Ishikawa (cell line): Measurements from ENCODE around the gene SLX9.

Experiments used
- CEBPB ChIP-seq: IDR thresholded peaks from 2 replicates; pipeline ENCODE4 v1.6.1; 2012
- CREB1 ChIP-seq: IDR thresholded peaks from 2 replicates; pipeline ENCODE4 v1.6.1; 2012; ENCODE audit warnings: low read depth
- EGR1 ChIP-seq: IDR thresholded peaks from 2 replicates; pipeline ENCODE4 v1.6.1; 2012
- EP300 ChIP-seq: IDR thresholded peaks from 2 replicates; pipeline ENCODE4 v1.6.1; 2012; ENCODE audit warnings: borderline replicate concordance
- FOXM1 ChIP-seq: IDR thresholded peaks from 2 replicates; pipeline ENCODE4 v1.6.1; 2012; ENCODE audit warnings: low read depth, borderline replicate concordance
- NFIC ChIP-seq: IDR thresholded peaks from 2 replicates; pipeline ENCODE4 v1.6.1; 2012
- RAD21 ChIP-seq: IDR thresholded peaks from 2 replicates; pipeline ENCODE4 v1.6.1; 2012; ENCODE audit warnings: low read depth
- TAF1 ChIP-seq: IDR thresholded peaks from 2 replicates; pipeline ENCODE4 v1.6.1; 2012; ENCODE audit warnings: low read depth, mild to moderate bottlenecking
- TCF12 ChIP-seq: IDR thresholded peaks from 2 replicates; pipeline ENCODE4 v1.6.1; 2012; ENCODE audit warnings: low read depth
- TEAD4 ChIP-seq: IDR thresholded peaks from 2 replicates; pipeline ENCODE4 v1.6.1; 2012
- YY1 ChIP-seq: IDR thresholded peaks from 2 replicates; pipeline ENCODE4 v1.6.1; 2012; ENCODE audit warnings: low read depth
- ZBTB7A ChIP-seq: IDR thresholded peaks from 2 replicates; pipeline ENCODE4 v1.6.1; 2012; ENCODE audit warnings: low read depth
- TF ChIP-seq, protein P1 (sequence below): IDR thresholded peaks from 2 replicates; pipeline ENCODE4 v1.6.1; 2012; ENCODE audit warnings: low read depth, mild to moderate bottlenecking
- TF ChIP-seq, protein P2 (sequence below): IDR thresholded peaks from 2 replicates; pipeline ENCODE4 v1.6.1; 2012
- TF ChIP-seq, protein P3 (sequence below): IDR thresholded peaks from 2 replicates; pipeline ENCODE4 v1.6.1; 2012

SLX9 gene

DNA sequence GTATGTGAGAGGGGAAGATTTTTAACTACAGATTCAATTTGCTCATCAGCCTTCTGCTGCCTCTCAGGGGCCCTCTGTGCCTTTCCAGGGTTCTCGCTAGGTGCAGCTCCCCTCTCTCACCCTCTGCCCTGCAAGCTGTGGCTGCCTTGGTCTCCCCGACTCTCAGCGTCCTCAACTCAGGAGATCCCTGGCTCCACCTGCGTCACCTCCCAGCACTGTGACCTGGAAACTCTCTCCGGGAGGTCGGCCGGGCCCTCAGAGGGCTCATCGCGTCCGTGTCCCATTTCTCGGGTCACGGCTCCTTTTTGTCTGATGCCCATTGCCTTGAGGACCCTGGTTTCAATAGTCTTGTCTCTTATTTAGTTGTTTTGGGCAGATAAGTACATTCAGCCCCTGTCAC is 71.0 kb downstream of the SLX9 start:
- TF ChIP-seq EGR1 (no peak), CEBPB (no peak), EP300 (no peak), RAD21 (no peak)
- TF ChIP-seq, protein P1, sequence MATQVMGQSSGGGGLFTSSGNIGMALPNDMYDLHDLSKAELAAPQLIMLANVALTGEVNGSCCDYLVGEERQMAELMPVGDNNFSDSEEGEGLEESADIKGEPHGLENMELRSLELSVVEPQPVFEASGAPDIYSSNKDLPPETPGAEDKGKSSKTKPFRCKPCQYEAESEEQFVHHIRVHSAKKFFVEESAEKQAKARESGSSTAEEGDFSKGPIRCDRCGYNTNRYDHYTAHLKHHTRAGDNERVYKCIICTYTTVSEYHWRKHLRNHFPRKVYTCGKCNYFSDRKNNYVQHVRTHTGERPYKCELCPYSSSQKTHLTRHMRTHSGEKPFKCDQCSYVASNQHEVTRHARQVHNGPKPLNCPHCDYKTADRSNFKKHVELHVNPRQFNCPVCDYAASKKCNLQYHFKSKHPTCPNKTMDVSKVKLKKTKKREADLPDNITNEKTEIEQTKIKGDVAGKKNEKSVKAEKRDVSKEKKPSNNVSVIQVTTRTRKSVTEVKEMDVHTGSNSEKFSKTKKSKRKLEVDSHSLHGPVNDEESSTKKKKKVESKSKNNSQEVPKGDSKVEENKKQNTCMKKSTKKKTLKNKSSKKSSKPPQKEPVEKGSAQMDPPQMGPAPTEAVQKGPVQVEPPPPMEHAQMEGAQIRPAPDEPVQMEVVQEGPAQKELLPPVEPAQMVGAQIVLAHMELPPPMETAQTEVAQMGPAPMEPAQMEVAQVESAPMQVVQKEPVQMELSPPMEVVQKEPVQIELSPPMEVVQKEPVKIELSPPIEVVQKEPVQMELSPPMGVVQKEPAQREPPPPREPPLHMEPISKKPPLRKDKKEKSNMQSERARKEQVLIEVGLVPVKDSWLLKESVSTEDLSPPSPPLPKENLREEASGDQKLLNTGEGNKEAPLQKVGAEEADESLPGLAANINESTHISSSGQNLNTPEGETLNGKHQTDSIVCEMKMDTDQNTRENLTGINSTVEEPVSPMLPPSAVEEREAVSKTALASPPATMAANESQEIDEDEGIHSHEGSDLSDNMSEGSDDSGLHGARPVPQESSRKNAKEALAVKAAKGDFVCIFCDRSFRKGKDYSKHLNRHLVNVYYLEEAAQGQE: no peak

DNA sequence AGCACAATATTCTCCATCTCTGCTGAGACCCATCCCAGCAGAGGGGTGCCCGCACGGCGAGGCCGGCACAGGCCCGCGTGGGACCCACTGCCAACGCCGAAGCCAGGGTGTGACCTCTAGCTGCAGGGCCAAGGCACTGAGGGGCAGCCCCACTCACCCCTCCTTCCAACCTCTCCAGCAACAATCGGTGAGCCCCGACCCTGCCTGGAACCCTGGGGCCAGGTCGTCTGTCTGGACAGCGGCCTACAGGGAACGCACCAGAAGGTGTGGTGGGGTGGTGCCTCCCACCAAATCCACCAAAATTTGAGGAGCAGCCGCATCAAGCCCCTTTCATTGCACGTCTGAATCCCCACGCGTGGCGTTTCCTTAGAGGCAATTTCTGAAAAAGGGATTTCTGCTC is 71.6 kb downstream of the SLX9 start:
- no peak for TF ChIP-seq CEBPB
- TF ChIP-seq FOXM1: no peak
- TF ChIP-seq EGR1: no peak
- TF ChIP-seq EP300: no peak
- TF ChIP-seq YY1: no peak
- TF ChIP-seq ZBTB7A: no peak
- TF ChIP-seq, protein P1: no peak
- TF ChIP-seq TAF1: no peak
- no peak for TF ChIP-seq NFIC

DNA sequence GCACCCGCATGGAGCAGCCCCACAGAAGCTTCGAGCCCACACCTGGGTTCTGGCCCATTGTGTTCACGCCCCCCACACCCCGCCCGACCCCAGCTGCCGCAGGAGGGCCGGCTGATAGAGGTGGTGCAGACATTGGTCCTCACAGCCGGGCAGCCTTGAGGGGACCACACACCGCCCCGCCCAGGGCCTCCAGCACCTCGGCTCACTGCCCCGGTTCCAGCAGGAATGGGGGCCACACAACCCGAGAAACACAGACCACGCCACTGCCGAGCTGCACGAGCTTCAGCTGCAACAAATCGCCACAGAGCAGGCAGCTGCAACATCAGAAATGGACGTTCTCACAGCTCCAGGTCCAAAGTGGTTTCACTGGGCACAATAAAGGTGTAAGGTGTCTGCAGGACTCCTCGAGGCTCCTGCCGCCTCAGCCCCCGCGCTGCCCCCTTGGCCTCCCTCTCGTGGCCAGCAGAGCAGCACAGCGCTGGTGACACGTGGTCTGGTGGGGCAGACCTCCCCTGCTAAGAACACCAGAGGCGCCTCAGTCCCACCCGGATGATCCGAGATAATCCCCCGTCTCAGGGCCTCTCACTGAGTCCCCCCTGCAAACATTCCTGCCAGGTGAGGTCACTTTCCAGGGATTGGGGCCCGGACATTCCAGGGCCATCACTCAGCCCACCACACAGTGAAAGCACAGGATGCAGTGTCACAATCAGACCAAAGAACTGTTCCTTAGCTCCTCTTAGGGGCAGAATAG is 72.3 kb downstream of the SLX9 start:
- peak; percentile 50; the same call in 1 of the 2 replicates for TF ChIP-seq YY1
- TF ChIP-seq, protein P1: no peak
- 0 out of 2 replicates have a peak, but pooled peaks have one; percentile 22 for TF ChIP-seq TAF1
- no peak for TF ChIP-seq EGR1
- TF ChIP-seq CEBPB: peak; percentile 75
- peak; percentile 56; the same call in 1 of the 2 replicates for TF ChIP-seq NFIC
- TF ChIP-seq TCF12: peak; percentile 73
- TF ChIP-seq CREB1: no peak
- TF ChIP-seq RAD21: 0 out of 2 replicates have a peak, but pooled peaks have one; percentile 18
- TF ChIP-seq, protein P2, sequence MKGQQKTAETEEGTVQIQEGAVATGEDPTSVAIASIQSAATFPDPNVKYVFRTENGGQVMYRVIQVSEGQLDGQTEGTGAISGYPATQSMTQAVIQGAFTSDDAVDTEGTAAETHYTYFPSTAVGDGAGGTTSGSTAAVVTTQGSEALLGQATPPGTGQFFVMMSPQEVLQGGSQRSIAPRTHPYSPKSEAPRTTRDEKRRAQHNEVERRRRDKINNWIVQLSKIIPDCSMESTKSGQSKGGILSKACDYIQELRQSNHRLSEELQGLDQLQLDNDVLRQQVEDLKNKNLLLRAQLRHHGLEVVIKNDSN: peak; percentile 75
- TF ChIP-seq, protein P3, sequence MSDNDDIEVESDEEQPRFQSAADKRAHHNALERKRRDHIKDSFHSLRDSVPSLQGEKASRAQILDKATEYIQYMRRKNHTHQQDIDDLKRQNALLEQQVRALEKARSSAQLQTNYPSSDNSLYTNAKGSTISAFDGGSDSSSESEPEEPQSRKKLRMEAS: peak; percentile 88
- peak; percentile 99 for TF ChIP-seq TEAD4
- no peak for TF ChIP-seq FOXM1
- peak; percentile 91 for TF ChIP-seq ZBTB7A
- peak; percentile 85 for TF ChIP-seq EP300

DNA sequence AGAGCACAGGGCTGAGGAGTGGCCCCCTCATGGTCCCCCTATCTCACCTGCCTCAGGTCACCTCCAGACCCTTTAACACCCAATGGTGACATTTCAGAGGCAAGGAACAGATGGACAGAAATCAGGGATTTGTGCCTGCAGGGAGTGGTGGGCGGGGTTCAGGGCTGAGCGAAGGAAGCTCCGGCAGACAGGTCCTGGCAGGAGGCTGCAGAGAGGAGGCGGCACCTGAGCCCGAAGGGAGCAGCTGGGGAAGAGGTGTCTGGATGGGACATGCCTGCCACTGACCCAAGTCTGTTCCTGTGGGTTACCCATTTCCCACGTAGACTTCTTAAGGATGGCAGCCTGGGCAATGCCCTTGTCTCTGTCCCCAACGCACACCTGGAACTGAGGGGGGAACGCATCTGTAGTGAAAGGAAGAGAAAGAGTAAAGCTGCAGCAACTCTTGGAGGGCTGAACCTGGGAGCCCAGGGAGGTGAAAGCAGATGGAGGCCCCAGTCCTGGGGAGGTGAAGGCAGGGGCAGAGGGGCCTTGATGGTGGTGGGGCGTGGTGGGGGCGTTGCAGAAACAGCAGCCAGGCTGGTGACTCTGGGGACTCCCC is 72.9 kb downstream of the SLX9 start:
- peak; percentile 4; the same call in 1 of the 2 replicates for TF ChIP-seq YY1
- no peak for TF ChIP-seq CREB1

DNA sequence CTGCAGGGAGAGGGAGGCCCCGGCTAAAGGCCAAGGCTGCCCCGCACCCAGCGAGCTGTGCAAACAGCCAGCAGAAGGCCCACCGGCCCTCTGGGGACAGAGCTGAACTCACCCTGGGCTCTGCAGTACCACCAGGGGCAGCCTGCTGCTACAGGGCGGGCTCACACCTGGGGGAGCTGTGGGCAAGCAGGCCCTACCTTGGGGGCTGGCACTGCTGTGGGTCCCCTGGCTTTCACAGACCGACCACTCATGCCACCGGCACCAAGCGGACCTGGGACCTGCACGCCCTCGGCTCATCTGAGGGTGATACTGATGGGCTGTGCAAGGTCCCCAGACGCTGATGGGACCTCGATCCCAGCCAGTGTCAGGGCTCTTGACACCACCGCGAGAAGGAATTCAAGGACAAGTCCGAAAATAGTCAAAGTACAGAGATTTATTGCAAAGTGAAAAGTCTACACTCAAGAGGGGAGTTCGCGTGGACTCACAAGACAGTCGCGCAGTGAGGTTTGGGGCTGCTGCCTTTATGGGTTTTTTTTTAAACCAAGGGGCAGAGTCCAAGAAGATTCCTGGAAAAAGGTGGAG is 73.5 kb downstream of the SLX9 start:
- no peak for TF ChIP-seq CEBPB
- TF ChIP-seq, protein P3: no peak
- TF ChIP-seq YY1: no peak
- TF ChIP-seq ZBTB7A: no peak
- no peak for TF ChIP-seq NFIC
- no peak for TF ChIP-seq TCF12
- TF ChIP-seq CREB1: no peak
- no peak for TF ChIP-seq TAF1
- TF ChIP-seq, protein P1: no peak
- no peak for TF ChIP-seq FOXM1
- no peak for TF ChIP-seq EGR1
- no peak for TF ChIP-seq EP300
- TF ChIP-seq, protein P2: no peak
- TF ChIP-seq TEAD4: no peak
- TF ChIP-seq RAD21: no peak
